SK-N-SH (cell line): ENCODE data around the gene LRP6. TPM values are rescaled to one million over a fixed set of nuclear protein-coding genes. Genes with fewer than 3 reads are reported as not detected.

Experiments
- CTCF ChIA-PET: fragments of 300-600, 350-600 bp; formaldehyde crosslinking; extraction: SDS; loops from one replicate; lab custom pipeline; 2021; lab: Yijun Ruan, JAX
- POLR2A ChIA-PET: fragments of 350-600 bp; sonication (Branson Sonifier 250); formaldehyde crosslinking; extraction: SDS; loops from one replicate; lab custom pipeline; 2020; ENCODE audit warnings: antibody characterized with exemption, inconsistent platforms; lab: Yijun Ruan, JAX
- DNase-seq: peaks from one replicate; pipeline ENCODE4 v3.0.0; 2012
- H2AFZ ChIP-seq: fragments of 200-600 bp; sonication (generic); 2 replicates; pipeline ENCODE4 v1.8.1; 2016; ENCODE audit warnings: antibody characterized with exemption, mild to moderate bottlenecking, low read depth
- H3F3A ChIP-seq: fragments of 200-600 bp; sonication (generic); replicated peaks from 2 replicates; pipeline ENCODE3; 2016; ENCODE audit warnings: antibody characterized with exemption, mild to moderate bottlenecking; ENCODE audit not compliant: insufficient read depth
- H3K27ac ChIP-seq, 2 experiments: fragments of 200-500 bp in 1 of 2; fragments of 200-600 bp in 1 of 2; sonication (Bioruptor generic) in 1 of 2; sonication (generic), shearing (Covaris generic) in 1 of 2; 2 replicates each; pipeline versions ENCODE4 v1.5.1 to v1.6.1; 2014 to 2016; ENCODE audit warnings: low read depth in 2 of 2, inconsistent platforms in 1 of 2, low read length in 1 of 2, mild to moderate bottlenecking in 1 of 2, mixed read lengths in 1 of 2
- H3K27me3 ChIP-seq: fragments of 200-600 bp; sonication (generic), shearing (Covaris generic); 2 replicates; pipeline ENCODE4 v1.6.1; 2016; ENCODE audit warnings: mixed run types; ENCODE audit not compliant: insufficient read depth
- H3K36me3 ChIP-seq, 2 experiments: fragments of 200-500 bp in 1 of 2; fragments of 200-600 bp in 1 of 2; sonication (Bioruptor generic) in 1 of 2; sonication (generic) in 1 of 2; replicated peaks in 1 of 2; 2 replicates each; pipeline versions ENCODE3 to v1.5.1; 2014 to 2016; ENCODE audit warnings: low read length in 1 of 2, mild to moderate bottlenecking in 1 of 2; ENCODE audit not compliant: insufficient read depth in 2 of 2, control insufficient read depth in 1 of 2
- H3K4me1 ChIP-seq, 2 experiments: fragments of 200-500 bp in 1 of 2; fragments of 200-600 bp in 1 of 2; sonication (Bioruptor generic) in 1 of 2; sonication (generic), shearing (Covaris generic) in 1 of 2; 2 replicates each; pipeline versions ENCODE4 v1.5.1 to v1.6.1; 2014 to 2016; ENCODE audit warnings: low read depth in 1 of 2, low read length in 1 of 2, mixed run types in 1 of 2; ENCODE audit not compliant: insufficient read depth in 2 of 2, control insufficient read depth in 1 of 2
- H3K4me2 ChIP-seq: fragments of 200-600 bp; sonication (generic), shearing (Covaris generic); 2 replicates; pipeline ENCODE4 v1.6.1; 2017; ENCODE audit warnings: mixed run types
- H3K4me3 ChIP-seq, 2 experiments: fragments of 200-500 bp in 1 of 2; fragments of 200-600 bp in 1 of 2; sonication (Bioruptor generic) in 1 of 2; sonication (generic), shearing (Covaris generic) in 1 of 2; 2 replicates each; pipeline versions ENCODE4 v1.5.1 to v1.8.1; 2014 to 2016; ENCODE audit warnings: low read depth in 2 of 2, inconsistent platforms in 1 of 2, low read length in 1 of 2, mild to moderate bottlenecking in 1 of 2, mixed read lengths in 1 of 2, moderate library complexity in 1 of 2
- H3K79me2 ChIP-seq: fragments of 200-600 bp; sonication (generic); 2 replicates; pipeline ENCODE4 v1.8.1; 2017; ENCODE audit warnings: mild to moderate bottlenecking; ENCODE audit not compliant: insufficient read depth
- H3K9ac ChIP-seq: fragments of 200-600 bp; sonication (generic); 2 replicates; pipeline ENCODE4 v1.6.1; 2017; ENCODE audit warnings: mixed run types
- H3K9me2 ChIP-seq: fragments of 200-600 bp; sonication (generic); 2 replicates; pipeline ENCODE4 v1.6.1; 2017; ENCODE audit warnings: mixed run types
- H3K9me3 ChIP-seq: fragments of 200-600 bp; sonication (generic); 2 replicates; pipeline ENCODE4 v1.6.1; 2017; ENCODE audit warnings: mixed run types, mild to moderate bottlenecking, moderate library complexity
- H4K20me1 ChIP-seq: fragments of 200-600 bp; sonication (generic); 2 replicates; pipeline ENCODE4 v1.6.1; 2017; ENCODE audit warnings: mild to moderate bottlenecking, mixed run types; ENCODE audit not compliant: insufficient read depth
- FOXJ3 ChIP-seq: sonication (generic); formaldehyde crosslinking; IDR thresholded peaks from 2 replicates; pipeline ENCODE4 v1.5.1; 2020; ENCODE audit warnings: mild to moderate bottlenecking, missing genetic modification reagents
- GATA2 ChIP-seq: sonication (generic); formaldehyde crosslinking; IDR thresholded peaks from 2 replicates; pipeline ENCODE4 v1.5.0; 2020; ENCODE audit warnings: mild to moderate bottlenecking, missing genetic modification reagents
- MEF2A ChIP-seq: IDR thresholded peaks from 2 replicates; pipeline ENCODE4 v1.4.0; 2012; ENCODE audit warnings: low read depth, borderline replicate concordance
- MXI1 ChIP-seq: IDR thresholded peaks from 2 replicates; pipeline ENCODE4 v1.6.1; 2012; ENCODE audit warnings: mild to moderate bottlenecking, low read depth, low read length, improper control_type of control experiment
- NFIC ChIP-seq: IDR thresholded peaks from 2 replicates; pipeline ENCODE4 v1.4.0; 2012; ENCODE audit warnings: borderline replicate concordance
- RFX5 ChIP-seq: IDR thresholded peaks from 2 replicates; pipeline ENCODE4 v1.6.1; 2012; ENCODE audit warnings: mild to moderate bottlenecking, improper control_type of control experiment, low read length
- RXRA ChIP-seq: IDR thresholded peaks from 2 replicates; pipeline ENCODE4 v1.4.0; 2012; ENCODE audit warnings: low read depth, mild to moderate bottlenecking, borderline replicate concordance
- SMC3 ChIP-seq: IDR thresholded peaks from 2 replicates; pipeline ENCODE4 v1.6.1; 2012; ENCODE audit warnings: low read depth, low read length, improper control_type of control experiment
- TCF12 ChIP-seq: IDR thresholded peaks from 2 replicates; pipeline ENCODE4 v1.4.0; 2012
- WGBS: methylation state at CpG from one replicate; pipeline ENCODE4 v1.1.6; 2017; ENCODE audit warnings: low lambda C conversion rate; 5-methylcytosine and 5-hydroxymethylcytosine counted together
- polyA plus RNA-seq, 3 experiments: library from polyadenylated mRNA; depleted of rRNA; stranded (reverse); fragments of >200 nt; gene quantifications; 2 replicates each; pipeline ENCODE4 v1.2.3, GENCODE V29; 2012
- TF ChIP-seq, protein P1 (sequence below): IDR thresholded peaks from 2 replicates; pipeline ENCODE4; 2012
- TF ChIP-seq, protein P2 (sequence below): IDR thresholded peaks from 2 replicates; pipeline ENCODE4 v1.6.1; 2012; ENCODE audit warnings: mild to moderate bottlenecking, low read depth, low read length, moderate library complexity
- TF ChIP-seq, protein P3 (sequence below): fragments of 150-350 bp; IDR thresholded peaks from 2 replicates; pipeline ENCODE4 v1.6.1; 2017; ENCODE audit warnings: antibody characterized with exemption, low read length, low read depth, borderline replicate concordance
- TF ChIP-seq, protein P4 (sequence below): IDR thresholded peaks from 2 replicates; pipeline ENCODE4 v1.4.0; 2012; ENCODE audit warnings: low read depth, borderline replicate concordance
- TF ChIP-seq, protein P5 (sequence below): fragments of 150-350 bp; IDR thresholded peaks from 2 replicates; pipeline ENCODE4 v1.6.1; 2016; ENCODE audit warnings: mild to moderate bottlenecking, low read depth, low read length
- TF ChIP-seq, protein P6 (sequence below): IDR thresholded peaks from 2 replicates; pipeline ENCODE4 v1.4.0; 2012; ENCODE audit warnings: low read depth, borderline replicate concordance

Gene LRP6
- polyA plus RNA-seq, 1 of the 3 experiments (the other 2 are of a cell fraction) = 13.7 TPM

DNA sequence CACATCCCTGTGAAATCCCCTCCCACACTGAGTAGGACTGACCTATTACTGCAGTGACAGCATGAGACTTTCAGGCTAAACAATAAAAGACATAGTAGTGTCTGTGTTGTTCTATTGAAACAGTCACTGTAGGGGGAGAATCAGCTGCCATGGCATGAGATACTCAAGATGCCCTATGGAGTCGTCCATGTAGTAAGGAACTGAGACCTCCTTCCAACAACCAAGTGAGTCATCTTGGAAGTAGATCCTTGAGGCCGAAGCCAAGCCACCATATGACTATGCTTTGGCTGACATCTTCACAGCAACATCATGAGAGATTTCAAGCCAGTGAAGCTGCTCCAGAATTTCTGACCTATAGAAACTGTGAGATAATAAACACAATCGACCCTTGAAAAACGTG, 12.1 kb upstream of the LRP6 start (continued):
- TF ChIP-seq, protein P1, sequence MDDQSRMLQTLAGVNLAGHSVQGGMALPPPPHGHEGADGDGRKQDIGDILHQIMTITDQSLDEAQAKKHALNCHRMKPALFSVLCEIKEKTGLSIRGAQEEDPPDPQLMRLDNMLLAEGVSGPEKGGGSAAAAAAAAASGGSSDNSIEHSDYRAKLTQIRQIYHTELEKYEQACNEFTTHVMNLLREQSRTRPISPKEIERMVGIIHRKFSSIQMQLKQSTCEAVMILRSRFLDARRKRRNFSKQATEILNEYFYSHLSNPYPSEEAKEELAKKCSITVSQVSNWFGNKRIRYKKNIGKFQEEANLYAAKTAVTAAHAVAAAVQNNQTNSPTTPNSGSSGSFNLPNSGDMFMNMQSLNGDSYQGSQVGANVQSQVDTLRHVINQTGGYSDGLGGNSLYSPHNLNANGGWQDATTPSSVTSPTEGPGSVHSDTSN = peak; percentile 39; the same call in 1 of the 2 replicates
- TF ChIP-seq, protein P2, sequence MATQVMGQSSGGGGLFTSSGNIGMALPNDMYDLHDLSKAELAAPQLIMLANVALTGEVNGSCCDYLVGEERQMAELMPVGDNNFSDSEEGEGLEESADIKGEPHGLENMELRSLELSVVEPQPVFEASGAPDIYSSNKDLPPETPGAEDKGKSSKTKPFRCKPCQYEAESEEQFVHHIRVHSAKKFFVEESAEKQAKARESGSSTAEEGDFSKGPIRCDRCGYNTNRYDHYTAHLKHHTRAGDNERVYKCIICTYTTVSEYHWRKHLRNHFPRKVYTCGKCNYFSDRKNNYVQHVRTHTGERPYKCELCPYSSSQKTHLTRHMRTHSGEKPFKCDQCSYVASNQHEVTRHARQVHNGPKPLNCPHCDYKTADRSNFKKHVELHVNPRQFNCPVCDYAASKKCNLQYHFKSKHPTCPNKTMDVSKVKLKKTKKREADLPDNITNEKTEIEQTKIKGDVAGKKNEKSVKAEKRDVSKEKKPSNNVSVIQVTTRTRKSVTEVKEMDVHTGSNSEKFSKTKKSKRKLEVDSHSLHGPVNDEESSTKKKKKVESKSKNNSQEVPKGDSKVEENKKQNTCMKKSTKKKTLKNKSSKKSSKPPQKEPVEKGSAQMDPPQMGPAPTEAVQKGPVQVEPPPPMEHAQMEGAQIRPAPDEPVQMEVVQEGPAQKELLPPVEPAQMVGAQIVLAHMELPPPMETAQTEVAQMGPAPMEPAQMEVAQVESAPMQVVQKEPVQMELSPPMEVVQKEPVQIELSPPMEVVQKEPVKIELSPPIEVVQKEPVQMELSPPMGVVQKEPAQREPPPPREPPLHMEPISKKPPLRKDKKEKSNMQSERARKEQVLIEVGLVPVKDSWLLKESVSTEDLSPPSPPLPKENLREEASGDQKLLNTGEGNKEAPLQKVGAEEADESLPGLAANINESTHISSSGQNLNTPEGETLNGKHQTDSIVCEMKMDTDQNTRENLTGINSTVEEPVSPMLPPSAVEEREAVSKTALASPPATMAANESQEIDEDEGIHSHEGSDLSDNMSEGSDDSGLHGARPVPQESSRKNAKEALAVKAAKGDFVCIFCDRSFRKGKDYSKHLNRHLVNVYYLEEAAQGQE = no peak
- no peak for TF ChIP-seq SMC3

DNA sequence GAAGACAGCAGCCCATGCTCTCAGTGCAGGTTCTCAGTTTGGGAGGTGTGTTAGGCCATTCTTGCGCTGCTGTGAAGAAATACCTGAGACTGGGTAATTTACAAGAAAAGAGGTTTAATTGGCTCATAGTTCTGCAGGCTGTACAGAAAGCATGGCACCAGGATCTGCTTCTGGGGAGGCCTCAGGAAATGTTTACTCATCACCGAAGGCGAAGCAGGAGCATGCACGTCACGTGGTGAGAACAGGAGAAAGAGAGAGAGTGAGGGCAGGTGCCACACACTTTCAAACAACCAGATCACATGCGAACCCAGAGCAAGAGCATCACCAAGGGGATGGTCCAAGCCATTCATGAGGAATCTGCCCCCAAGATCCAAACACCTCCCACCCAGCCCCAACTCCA, 9.0 kb upstream of the LRP6 start:
- H3K9ac ChIP-seq = no peak overlapping the region
- H3K27me3 ChIP-seq = no peaks in the 10 kb centered on the region
- H3K4me3 ChIP-seq = no peak overlapping the region
- peaks cover 0 to 9% of the 10 kb centered on the region in 2 experiments; a peak in 1 of 4 replicates for H3K4me1 ChIP-seq
- CTCF ChIA-PET = no interaction called here
- H3K9me3 ChIP-seq = peaks cover 5% of the 10 kb centered on the region; the same call in 1 of the 2 replicates
- no peaks in the 10 kb centered on the region for H3K9me2 ChIP-seq
- H3F3A ChIP-seq = no peaks in the 10 kb centered on the region
- no peak overlapping the region for H2AFZ ChIP-seq
- DNase-seq = no peak
- no peaks in the 10 kb centered on the region for H3K36me3 ChIP-seq
- H3K27ac ChIP-seq = no peak overlapping the region
- POLR2A ChIA-PET = no interaction called here
- H4K20me1 ChIP-seq = no peaks in the 10 kb centered on the region
- no peaks in the 10 kb centered on the region for H3K79me2 ChIP-seq
- WGBS = 96% methylated on average over 6 of the region's 6 CpGs
- H3K4me2 ChIP-seq = no peak overlapping the region
- TF ChIP-seq TCF12 = no peak
- TF ChIP-seq MEF2A = no peak
- no peak for TF ChIP-seq FOXJ3 (CRISPR knock-in tag)
- TF ChIP-seq, protein P3, sequence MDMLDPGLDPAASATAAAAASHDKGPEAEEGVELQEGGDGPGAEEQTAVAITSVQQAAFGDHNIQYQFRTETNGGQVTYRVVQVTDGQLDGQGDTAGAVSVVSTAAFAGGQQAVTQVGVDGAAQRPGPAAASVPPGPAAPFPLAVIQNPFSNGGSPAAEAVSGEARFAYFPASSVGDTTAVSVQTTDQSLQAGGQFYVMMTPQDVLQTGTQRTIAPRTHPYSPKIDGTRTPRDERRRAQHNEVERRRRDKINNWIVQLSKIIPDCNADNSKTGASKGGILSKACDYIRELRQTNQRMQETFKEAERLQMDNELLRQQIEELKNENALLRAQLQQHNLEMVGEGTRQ = no peak
- TF ChIP-seq, protein P4, sequence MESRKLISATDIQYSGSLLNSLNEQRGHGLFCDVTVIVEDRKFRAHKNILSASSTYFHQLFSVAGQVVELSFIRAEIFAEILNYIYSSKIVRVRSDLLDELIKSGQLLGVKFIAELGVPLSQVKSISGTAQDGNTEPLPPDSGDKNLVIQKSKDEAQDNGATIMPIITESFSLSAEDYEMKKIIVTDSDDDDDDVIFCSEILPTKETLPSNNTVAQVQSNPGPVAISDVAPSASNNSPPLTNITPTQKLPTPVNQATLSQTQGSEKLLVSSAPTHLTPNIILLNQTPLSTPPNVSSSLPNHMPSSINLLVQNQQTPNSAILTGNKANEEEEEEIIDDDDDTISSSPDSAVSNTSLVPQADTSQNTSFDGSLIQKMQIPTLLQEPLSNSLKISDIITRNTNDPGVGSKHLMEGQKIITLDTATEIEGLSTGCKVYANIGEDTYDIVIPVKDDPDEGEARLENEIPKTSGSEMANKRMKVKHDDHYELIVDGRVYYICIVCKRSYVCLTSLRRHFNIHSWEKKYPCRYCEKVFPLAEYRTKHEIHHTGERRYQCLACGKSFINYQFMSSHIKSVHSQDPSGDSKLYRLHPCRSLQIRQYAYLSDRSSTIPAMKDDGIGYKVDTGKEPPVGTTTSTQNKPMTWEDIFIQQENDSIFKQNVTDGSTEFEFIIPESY = no peak
- no peak for TF ChIP-seq MXI1
- no peak for TF ChIP-seq NFIC
- TF ChIP-seq, protein P5, sequence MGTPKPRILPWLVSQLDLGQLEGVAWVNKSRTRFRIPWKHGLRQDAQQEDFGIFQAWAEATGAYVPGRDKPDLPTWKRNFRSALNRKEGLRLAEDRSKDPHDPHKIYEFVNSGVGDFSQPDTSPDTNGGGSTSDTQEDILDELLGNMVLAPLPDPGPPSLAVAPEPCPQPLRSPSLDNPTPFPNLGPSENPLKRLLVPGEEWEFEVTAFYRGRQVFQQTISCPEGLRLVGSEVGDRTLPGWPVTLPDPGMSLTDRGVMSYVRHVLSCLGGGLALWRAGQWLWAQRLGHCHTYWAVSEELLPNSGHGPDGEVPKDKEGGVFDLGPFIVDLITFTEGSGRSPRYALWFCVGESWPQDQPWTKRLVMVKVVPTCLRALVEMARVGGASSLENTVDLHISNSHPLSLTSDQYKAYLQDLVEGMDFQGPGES = no peak
- TF ChIP-seq RXRA = no peak
- no peak for TF ChIP-seq GATA2 (CRISPR knock-in tag)
- TF ChIP-seq, protein P1 = no peak
- TF ChIP-seq RFX5 = no peak
- TF ChIP-seq, protein P6, sequence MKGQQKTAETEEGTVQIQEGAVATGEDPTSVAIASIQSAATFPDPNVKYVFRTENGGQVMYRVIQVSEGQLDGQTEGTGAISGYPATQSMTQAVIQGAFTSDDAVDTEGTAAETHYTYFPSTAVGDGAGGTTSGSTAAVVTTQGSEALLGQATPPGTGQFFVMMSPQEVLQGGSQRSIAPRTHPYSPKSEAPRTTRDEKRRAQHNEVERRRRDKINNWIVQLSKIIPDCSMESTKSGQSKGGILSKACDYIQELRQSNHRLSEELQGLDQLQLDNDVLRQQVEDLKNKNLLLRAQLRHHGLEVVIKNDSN = no peak
- TF ChIP-seq, protein P2 = no peak
